Measurements from ENCODE around the gene JSRP1.
"Not testable (repeated sequence)": the region's sequence is repeated elsewhere in the genome, so short reads cannot be mapped to it uniquely, and the experiment has no call there.

The JSRP1 gene

GRCh38 chr19:2289714-2290435, 33.7 kb upstream of the JSRP1 start:
- no peaks in the 10 kb centered on the region; the same call in 1 of the 2 replicates for H3K4me1 ChIP-seq (ENCODE audit: insufficient read depth, low read length)
- H3K36me3 ChIP-seq (ENCODE audit: insufficient read depth, low read depth, low read length) = no peaks in the 10 kb centered on the region
- H3K27me3 ChIP-seq (ENCODE audit: insufficient read depth, low read length) = peaks cover 99% of the 10 kb centered on the region
- no peak overlapping the region for H3K27ac ChIP-seq (ENCODE audit: low read length)
- H3K9ac ChIP-seq (ENCODE audit: low read depth, low read length) = no peak overlapping the region
- peak overlapping the region; percentile 49; the same call in 1 of the 2 replicates for H3K4me3 ChIP-seq (ENCODE audit: low read length)
- no peaks in the 10 kb centered on the region; the same call in 1 of the 2 replicates for H3K9me3 ChIP-seq (ENCODE audit: insufficient read depth, low read depth, low read length)

GRCh38 chr19:2288818-2289713, 32.8 kb upstream of the JSRP1 start:
- Histone ChIP-seq H3K9ac (ENCODE audit: low read depth, low read length) (no peak overlapping the region), H3K27ac (ENCODE audit: low read length) (no peak overlapping the region), H3K4me3 (ENCODE audit: low read length) (no peak overlapping the region), H3K4me1 (ENCODE audit: insufficient read depth, low read length) (no peaks in the 10 kb centered on the region; the same call in 1 of the 2 replicates), H3K9me3 (ENCODE audit: insufficient read depth, low read depth, low read length) (no peaks in the 10 kb centered on the region; the same call in 1 of the 2 replicates), H3K27me3 (ENCODE audit: insufficient read depth, low read length) (peaks cover 91% of the 10 kb centered on the region), H3K36me3 (ENCODE audit: insufficient read depth, low read depth, low read length) (no peaks in the 10 kb centered on the region)

- Histone ChIP-seq H3K9me3 (ENCODE audit: insufficient read depth, low read depth, low read length) (no peaks in the 10 kb centered on the region; the same call in 1 of the 2 replicates), H3K9ac (ENCODE audit: low read depth, low read length) (no peak overlapping the region), H3K4me3 (ENCODE audit: low read length) (no peak overlapping the region), H3K27me3 (ENCODE audit: insufficient read depth, low read length) (peaks cover 85% of the 10 kb centered on the region), H3K27ac (ENCODE audit: low read length) (no peak overlapping the region), H3K4me1 (ENCODE audit: insufficient read depth, low read length) (no peaks in the 10 kb centered on the region; the same call in 1 of the 2 replicates), H3K36me3 (ENCODE audit: insufficient read depth, low read depth, low read length) (no peaks in the 10 kb centered on the region)
Measured at GRCh38 chr19:2288338-2288817, 32.2 kb upstream of the JSRP1 start.

- Histone ChIP-seq H3K9ac (ENCODE audit: low read depth, low read length) (no peak overlapping the region), H3K9me3 (ENCODE audit: insufficient read depth, low read depth, low read length) (no peaks in the 10 kb centered on the region; the same call in 1 of the 2 replicates), H3K27me3 (ENCODE audit: insufficient read depth, low read length) (peaks cover 85% of the 10 kb centered on the region), H3K27ac (ENCODE audit: low read length) (no peak overlapping the region), H3K4me3 (ENCODE audit: low read length) (no peak overlapping the region), H3K36me3 (ENCODE audit: insufficient read depth, low read depth, low read length) (no peaks in the 10 kb centered on the region), H3K4me1 (ENCODE audit: insufficient read depth, low read length) (no peaks in the 10 kb centered on the region; the same call in 1 of the 2 replicates)
Measured at GRCh38 chr19:2287585-2288337, 31.5 kb upstream of the JSRP1 start.

- Histone ChIP-seq H3K4me3 (ENCODE audit: low read length) (no peak overlapping the region), H3K9ac (ENCODE audit: low read depth, low read length) (no peak overlapping the region), H3K36me3 (ENCODE audit: insufficient read depth, low read depth, low read length) (no peaks in the 10 kb centered on the region), H3K27me3 (ENCODE audit: insufficient read depth, low read length) (peaks cover 85% of the 10 kb centered on the region), H3K4me1 (ENCODE audit: insufficient read depth, low read length) (no peaks in the 10 kb centered on the region; the same call in 1 of the 2 replicates), H3K27ac (ENCODE audit: low read length) (no peak overlapping the region), H3K9me3 (ENCODE audit: insufficient read depth, low read depth, low read length) (no peaks in the 10 kb centered on the region; the same call in 1 of the 2 replicates)
Measured at GRCh38 chr19:2286402-2287140, 30.4 kb upstream of the JSRP1 start.

GRCh38 chr19:2283835-2284507, 27.8 kb upstream of the JSRP1 start:
- no peaks in the 10 kb centered on the region for H3K36me3 ChIP-seq (ENCODE audit: insufficient read depth, low read depth, low read length)
- H3K27ac ChIP-seq (ENCODE audit: low read length) = no peak overlapping the region
- peaks cover 60% of the 10 kb centered on the region for H3K27me3 ChIP-seq (ENCODE audit: insufficient read depth, low read length)
- H3K9ac ChIP-seq (ENCODE audit: low read depth, low read length) = no peak overlapping the region
- H3K4me3 ChIP-seq (ENCODE audit: low read length) = no peak overlapping the region
- no peaks in the 10 kb centered on the region for H3K9me3 ChIP-seq (ENCODE audit: insufficient read depth, low read depth, low read length)
- H3K4me1 ChIP-seq (ENCODE audit: insufficient read depth, low read length) = no peaks in the 10 kb centered on the region; the same call in 1 of the 2 replicates

- H3K4me1 ChIP-seq (ENCODE audit: insufficient read depth, low read length) = no peaks in the 10 kb centered on the region; the same call in 1 of the 2 replicates
- no peaks in the 10 kb centered on the region for H3K9me3 ChIP-seq (ENCODE audit: insufficient read depth, low read depth, low read length)
- H3K4me3 ChIP-seq (ENCODE audit: low read length) = peak overlapping the region; percentile 54; the same call in 1 of the 2 replicates
- H3K9ac ChIP-seq (ENCODE audit: low read depth, low read length) = no peak overlapping the region
- H3K27ac ChIP-seq (ENCODE audit: low read length) = no peak overlapping the region
- H3K36me3 ChIP-seq (ENCODE audit: insufficient read depth, low read depth, low read length) = no peaks in the 10 kb centered on the region
- peaks cover 49% of the 10 kb centered on the region for H3K27me3 ChIP-seq (ENCODE audit: insufficient read depth, low read length)
Measured at GRCh38 chr19:2282862-2283237, 26.6 kb upstream of the JSRP1 start.

- Histone ChIP-seq H3K4me3 (ENCODE audit: low read length) (peak within 1 kb of the TSS; percentile 54; the same call in 1 of the 2 replicates), H3K36me3 (ENCODE audit: insufficient read depth, low read depth, low read length) (no peaks in the 10 kb centered on the region), H3K27me3 (ENCODE audit: insufficient read depth, low read length) (peaks cover 43% of the 10 kb centered on the region), H3K4me1 (ENCODE audit: insufficient read depth, low read length) (no peaks in the 10 kb centered on the region; the same call in 1 of the 2 replicates), H3K9ac (ENCODE audit: low read depth, low read length) (no peak within 1 kb of the TSS), H3K27ac (ENCODE audit: low read length) (no peak within 1 kb of the TSS), H3K9me3 (ENCODE audit: insufficient read depth, low read depth, low read length) (no peaks in the 10 kb centered on the region)
Measured at GRCh38 chr19:2282062-2282861, 26.0 kb upstream of the JSRP1 start, which contains the start of gene PEAK3. PEAK3 (minus strand) TSS chr19:2282175; CDS start chr19:2280931, 1,244 bp downstream.

- H3K4me3 ChIP-seq (ENCODE audit: low read length) = peak overlapping the region; percentile 54; the same call in 1 of the 2 replicates
- not testable (repeated sequence) for H3K36me3 ChIP-seq (ENCODE audit: insufficient read depth, low read depth, low read length); H3K9me3 ChIP-seq (ENCODE audit: insufficient read depth, low read depth, low read length); H3K4me1 ChIP-seq (ENCODE audit: insufficient read depth, low read length); H3K9ac ChIP-seq (ENCODE audit: low read depth, low read length); H3K27ac ChIP-seq (ENCODE audit: low read length)
- H3K27me3 ChIP-seq (ENCODE audit: insufficient read depth, low read length) = peaks cover 35% of the 10 kb centered on the region
Measured at GRCh38 chr19:2281265-2282061, 25.2 kb upstream of the JSRP1 start.

Data from iPS-20b (cell line).